AG08395 (cell line): ENCODE results near the gene TDRD6.
"Not testable (repeated sequence)": the region's sequence is repeated elsewhere in the genome, so short reads cannot be mapped to it uniquely, and the experiment has no call there.

ENCODE experiments used
- DNase-seq: peaks from one replicate; pipeline ENCODE4 v3.0.0; 2012; ENCODE audit warnings: mixed read lengths, low spot score

TDRD6 gene

DNA sequence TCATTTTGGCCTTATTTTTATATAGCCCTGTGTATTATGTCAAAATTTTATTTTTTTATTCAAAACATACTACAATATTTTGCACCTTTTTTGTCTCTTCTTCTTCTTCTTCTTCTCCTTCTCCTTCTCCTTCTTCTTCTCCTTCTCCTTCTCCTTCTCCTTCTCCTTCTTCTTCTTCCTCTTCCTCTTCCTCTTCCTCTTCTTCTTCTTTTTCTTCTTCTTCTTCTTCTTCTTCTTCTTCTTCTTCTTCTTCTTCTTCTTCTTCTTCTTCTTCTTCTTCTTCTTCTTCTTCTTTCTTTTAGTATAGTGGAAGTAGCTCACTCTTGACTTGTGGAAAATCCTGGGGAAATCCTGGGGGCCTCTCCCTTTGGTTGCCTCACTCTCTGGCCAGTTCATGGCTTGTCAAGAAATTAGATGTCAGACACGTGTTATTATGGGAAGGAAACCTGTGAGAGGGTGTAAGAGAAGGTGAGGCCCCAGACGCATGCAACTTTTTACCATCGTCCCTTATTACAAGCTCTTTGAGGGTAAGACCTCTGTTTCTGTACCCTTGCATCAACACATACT, 56.6 kb downstream of the TDRD6 start:
- DNase-seq = not testable (repeated sequence)

GRCh38 chr6:46745973-46746372, 58.3 kb downstream of the TDRD6 start:
- no peak for DNase-seq

DNA sequence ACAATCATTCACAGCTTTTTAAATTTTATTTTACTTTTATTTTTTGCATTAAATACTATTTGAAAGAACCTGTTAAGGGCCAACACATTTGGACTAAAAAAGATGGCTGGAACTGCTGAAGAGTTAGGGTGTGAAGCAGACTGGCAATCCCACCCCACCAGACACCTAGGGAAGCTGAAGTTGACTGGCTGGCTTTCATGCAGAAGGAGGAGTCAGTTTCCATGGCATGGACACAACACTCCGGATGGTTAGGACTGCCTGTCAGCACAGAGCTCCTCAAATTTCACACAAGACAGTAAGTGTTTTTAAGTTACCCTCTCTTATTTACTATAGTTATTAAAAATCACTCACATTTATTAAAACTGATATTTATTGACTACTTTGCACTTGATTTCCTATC, 59.0 kb downstream of the TDRD6 start, which contains the start of gene ANKRD66:
ANKRD66 (plus strand) TSS at position 238 of the 400 bp plus-strand sequence. CDS start 5,016 bp downstream, outside the sequence.
- no peak for DNase-seq

GRCh38 chr6:46748940-46749503, 61.3 kb downstream of the TDRD6 start:
- DNase-seq = no peak

- no peak for DNase-seq
These were observed 62.0 kb downstream of the TDRD6 start for GRCh38 chr6:46749731-46750130.

DNA sequence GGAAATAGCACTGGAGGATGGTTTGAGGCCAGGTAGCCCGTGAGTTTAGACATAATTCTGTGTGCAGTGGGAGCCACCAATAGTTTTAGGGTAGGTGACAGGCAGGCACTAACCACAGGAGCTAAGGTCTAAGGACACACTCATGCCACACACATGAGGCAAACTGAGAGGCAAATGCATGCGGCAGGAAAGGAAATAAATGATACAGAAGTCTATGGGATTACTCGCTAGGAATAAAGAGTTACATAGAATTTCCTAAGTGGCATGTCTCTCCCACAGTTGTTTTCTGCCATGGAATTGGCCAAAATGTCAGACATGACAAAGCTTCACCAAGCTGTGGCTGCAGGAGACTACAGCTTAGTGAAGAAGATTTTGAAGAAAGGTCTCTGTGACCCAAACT, 64.0 kb downstream of the TDRD6 start:
- DNase-seq = no peak
